ENCODE measurements around the gene VANGL1. TPM values are rescaled to one million over a fixed set of nuclear protein-coding genes. Genes with fewer than 3 reads are reported as not detected.
"Not testable (repeated sequence)": the region's sequence is repeated elsewhere in the genome, so short reads cannot be mapped to it uniquely, and the experiment has no call there.

VANGL1 gene
- 20.0 and 32.4 TPM in 2 replicates for total RNA-seq (2014; rRNA removed; shearing (Covaris generic))
- polyA plus RNA-seq (2015; cell fraction: cytosol; rRNA removed) = 14.7 and 19.0 TPM in 2 replicates
- 22.2 and 25.7 TPM in 2 replicates for polyA plus RNA-seq (2015; cell fraction: nucleus; rRNA removed)

DNA sequence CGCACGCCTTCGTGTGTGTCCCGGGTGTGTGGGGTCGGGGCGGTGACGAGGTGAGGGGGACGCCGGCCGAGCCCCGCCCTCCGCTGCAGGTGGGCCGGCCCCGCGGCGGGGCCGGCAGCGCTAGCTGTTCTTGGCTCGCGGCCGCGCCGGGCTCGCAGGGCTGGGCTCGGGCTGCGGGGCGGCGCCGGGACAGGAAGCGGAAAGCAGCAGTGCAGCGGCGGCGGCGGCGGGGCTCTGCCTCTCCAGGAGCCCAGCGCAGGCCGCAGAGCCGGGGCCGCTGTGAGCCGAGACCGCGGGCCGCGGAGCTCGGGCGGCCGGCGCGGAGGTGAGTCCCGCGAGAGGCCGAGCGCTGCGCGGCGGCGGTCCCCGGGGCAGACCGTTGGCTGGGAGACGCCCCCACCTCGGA lies at the start of gene VANGL1:
TSS of gene VANGL1 (plus strand) at position 209 of the 406 bp plus-strand sequence. CDS start 9,444 bp downstream, outside the sequence.
- peak; percentile 58 for DNase-seq (ENCODE audit: low read depth)

DNA sequence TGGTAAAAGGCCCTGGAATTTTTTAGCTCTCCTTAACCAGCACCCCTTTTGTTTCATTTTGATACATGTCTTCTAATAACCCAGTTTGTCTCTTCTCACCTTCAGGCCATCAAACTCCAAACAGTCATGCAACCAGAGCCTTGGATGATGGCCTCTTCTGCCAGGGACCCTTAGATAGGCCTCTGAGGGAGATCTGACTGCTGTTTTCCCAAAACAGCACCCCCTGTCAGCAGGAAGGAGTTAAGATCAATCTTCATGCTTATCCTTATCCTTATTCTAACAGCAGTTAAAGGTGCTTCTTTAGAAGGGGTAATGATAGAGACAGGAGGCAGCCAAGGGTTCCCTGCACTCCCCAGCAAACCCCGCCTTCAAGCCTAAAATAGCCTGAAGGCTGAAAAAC lies 49.5 kb upstream of the VANGL1 start:
- DNase-seq (ENCODE audit: low read depth) = no peak

DNA sequence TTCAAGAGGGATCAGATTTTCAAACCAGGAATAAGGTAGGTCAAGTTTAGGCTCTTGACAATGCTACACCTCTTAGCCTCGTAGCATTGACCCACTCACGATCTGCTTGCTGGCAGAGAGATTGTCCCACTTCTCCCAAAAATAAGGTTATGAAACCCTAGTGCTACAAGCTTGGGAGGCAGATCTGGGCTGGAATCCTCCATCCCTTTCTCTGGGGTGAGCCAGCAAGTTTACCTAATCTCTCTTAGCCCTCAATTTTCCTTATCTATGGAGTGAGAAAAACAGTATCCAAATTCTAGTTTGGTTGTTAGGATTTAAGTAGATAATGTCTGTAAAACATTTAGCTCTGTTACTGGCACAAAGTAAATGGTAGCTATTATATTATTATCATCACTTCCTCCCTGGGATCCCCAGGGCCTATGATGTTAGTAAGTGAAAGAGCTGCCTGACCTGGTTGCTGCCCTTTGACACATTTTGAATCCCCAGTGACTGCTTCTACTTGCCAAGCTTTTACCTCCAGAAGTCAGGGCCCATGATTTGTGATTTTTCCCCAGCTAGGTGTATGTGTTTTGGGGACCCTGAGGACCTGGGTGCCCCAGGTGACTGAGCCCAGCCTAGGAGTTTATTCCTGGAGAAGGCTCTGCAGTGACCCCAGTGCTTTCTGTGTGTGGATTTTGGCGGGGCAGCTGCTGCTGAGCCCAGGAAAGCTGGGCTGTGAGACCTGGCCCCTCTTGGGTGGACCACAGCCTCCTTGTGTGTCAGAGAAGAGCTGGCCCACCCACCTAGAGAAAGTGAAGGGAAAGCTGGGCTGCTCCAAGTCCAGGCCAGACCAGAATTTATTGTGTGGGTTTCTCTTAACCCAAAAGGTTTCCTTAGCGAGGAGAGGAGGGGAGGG lies 48.2 kb upstream of the VANGL1 start:
- no peak for DNase-seq (ENCODE audit: low read depth)

DNA sequence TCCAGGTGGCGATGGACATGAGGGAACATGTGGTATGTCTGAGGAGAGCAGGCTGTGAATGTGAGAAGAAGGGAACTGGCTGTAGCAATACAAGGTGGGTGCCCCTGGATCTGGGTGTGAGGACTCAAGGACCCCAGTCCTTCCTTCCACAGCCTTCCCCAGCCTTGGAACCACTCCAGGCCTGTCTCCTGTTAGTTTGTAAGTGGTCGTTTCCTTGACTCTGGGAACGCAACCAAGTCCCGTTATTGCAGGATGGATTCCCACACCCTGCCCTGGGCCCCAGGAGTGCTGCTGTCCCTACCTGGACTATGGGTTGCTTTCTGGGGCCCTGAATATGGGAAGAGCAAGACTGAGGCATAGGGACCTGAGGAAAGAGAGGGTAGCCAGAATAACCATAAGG lies 47.2 kb upstream of the VANGL1 start:
- no peak for DNase-seq (ENCODE audit: low read depth)

DNA sequence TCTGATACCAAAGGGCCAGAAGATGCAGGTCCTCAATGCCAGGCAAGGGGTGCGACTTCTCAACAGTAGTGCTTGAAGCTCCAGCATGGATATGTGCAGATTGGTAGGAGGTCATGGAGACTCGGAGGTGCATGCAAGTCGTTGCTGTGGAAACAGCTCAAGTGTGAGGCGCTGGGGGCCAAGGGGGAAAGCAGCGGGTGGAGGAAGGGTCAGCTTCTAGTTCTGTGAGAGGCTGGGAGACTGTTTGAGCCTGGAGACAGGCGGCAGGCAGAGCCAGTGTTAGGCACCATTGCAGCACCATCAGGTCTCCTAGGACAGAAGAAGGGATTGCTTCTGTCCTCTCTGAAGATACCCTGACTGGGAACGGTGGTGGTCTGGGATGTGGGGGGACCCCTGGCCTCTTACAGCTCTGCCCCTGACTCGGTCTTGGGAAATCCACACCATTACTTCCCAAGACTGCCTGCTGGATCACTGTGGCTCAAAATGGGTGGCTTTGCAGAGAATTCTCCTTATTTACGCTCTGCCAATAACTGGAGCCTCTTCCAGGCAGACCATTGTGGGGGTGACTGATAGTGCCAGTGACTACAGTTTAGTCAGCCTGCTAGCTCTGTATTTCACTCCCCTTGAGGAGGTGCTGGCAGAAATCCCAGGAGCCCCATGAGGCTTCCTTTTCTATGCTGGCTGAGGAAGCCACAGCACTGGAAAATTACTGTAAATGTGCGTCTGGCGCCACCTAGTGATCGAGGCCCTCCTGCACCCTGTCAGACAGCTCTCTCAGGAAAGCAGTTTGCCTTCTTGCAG lies 46.3 kb upstream of the VANGL1 start:
- peak; percentile 92 for DNase-seq (ENCODE audit: low read depth)

DNA sequence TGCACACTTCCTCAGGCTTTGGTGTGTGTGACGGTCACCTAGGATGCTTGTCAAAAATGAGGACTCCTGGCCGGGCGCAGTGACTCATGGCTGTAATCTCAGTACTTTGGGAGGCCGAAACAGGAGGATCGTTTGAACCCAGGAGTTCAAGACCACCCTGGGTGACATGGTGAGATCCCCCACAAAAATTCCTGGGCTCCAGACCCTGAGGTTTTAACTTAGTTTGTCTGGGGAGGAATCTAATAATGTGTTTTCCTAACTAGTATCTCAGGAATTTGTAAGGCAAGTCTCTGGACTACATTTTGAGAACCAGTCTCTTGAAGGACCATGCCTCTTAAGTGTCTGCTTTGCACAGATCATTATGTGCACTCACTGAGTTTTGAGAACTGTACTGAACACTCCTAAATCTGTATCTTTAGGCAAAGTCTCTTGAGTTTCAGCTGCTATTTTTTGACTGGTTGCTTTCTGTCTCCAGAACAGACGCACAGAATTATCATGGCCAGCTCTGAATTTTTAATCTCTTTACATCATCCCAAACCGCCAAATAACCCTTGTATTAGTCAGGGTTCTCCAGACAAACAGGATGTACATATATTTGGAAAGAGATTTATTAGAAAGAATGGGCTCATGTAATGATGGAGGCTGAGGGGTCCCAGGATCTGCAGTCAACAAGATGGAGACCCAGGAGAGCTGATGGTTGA lies 45.5 kb upstream of the VANGL1 start:
- DNase-seq (ENCODE audit: low read depth) = no peak

DNA sequence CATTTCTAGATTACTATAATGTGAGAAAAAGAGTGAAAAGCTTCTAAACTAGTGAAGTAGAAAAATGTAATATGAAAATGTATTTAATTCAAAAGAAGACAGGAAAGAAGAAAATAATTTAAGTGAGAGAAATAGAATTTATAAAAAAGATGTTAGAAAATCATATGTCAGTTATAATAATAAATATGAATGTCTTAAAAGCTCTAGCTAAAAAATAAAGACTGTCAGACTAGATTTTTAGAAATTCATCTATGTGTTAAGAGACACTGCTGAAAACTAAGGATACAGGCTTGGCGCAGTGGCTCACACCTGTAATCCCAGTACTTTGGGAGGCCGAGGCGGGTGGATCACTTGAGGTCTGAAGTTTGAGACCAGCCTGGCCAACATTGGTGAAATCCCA lies 37.3 kb upstream of the VANGL1 start:
- DNase-seq (ENCODE audit: low read depth) = no peak

DNA sequence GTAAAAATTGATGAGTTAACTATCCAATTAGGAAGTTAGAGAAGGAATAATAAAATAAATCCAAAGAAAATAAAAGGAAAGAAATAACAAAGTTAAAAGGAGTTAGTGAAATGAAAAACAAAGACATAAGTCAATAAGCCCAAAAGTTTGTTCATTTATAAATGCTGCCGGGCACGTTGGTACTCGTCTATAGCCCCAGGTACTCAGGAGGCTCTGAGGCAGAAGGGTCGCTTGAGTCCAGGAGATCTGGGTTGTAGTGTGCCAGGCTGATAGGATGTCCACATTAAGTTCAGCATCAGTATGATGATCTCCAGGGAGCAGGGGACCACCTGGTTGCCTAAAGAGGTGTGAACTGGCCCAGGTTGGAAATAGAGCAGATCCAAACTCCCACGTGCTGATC lies 35.5 kb upstream of the VANGL1 start:
- DNase-seq (ENCODE audit: low read depth) = no peak

DNA sequence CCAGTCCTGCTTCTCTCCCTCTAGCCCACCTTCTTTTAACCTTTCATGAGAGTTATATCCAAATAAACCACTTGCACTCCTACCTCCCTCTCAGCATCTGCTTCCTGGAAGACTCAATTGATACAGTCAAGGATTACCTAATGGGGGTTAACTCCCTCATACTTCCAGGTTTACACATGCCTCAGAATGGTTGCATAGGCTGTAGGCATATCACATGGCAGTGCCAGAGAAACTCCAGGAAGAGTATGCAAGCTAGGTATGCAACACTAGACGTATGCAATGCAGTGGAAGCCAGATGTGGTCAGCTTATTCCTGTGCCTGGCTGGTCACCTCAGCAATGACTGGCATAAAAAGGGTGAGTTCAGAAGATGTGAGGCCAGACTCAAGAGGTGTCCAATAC lies 32.7 kb upstream of the VANGL1 start:
- DNase-seq (ENCODE audit: low read depth) = no peak

DNA sequence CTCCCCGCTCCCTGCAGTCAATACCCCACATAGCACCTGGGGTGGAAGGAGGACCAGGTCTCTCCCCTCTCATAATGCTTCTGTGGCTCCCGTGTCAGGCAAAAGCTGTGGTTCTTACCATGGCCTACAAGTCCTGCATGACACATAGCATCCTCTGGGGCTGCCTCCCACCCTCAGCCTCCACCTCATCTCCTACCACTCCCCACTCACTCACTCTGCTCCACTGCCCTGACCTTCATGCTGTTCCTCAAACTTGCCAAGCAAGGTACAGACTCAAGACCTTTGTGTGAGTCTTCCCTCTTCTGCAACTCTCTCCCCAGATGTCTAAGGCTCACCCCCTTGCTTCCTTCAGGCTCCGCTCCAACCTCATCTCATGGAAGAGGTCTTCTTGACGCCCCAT lies 28.0 kb upstream of the VANGL1 start:
- no peak for DNase-seq (ENCODE audit: low read depth)

DNA sequence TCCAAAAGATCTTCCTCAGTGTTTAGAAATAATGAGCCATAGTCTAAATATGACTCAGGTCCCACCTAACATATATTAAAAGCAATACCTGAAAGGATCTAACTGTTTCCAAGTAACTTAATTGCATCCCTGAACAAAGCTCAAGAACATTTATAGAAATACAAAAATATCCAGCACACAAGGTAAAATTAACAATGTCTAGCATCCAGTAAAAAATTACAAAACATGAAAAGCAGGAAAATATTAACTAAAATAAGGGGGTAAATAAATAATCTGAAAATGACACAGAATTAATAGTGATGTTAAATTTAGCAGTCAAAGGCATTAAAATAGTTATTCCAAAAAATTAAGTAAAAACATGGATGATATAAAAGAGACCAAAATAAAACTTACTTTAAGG lies 21.3 kb upstream of the VANGL1 start:
- no peak for DNase-seq (ENCODE audit: low read depth)

DNA sequence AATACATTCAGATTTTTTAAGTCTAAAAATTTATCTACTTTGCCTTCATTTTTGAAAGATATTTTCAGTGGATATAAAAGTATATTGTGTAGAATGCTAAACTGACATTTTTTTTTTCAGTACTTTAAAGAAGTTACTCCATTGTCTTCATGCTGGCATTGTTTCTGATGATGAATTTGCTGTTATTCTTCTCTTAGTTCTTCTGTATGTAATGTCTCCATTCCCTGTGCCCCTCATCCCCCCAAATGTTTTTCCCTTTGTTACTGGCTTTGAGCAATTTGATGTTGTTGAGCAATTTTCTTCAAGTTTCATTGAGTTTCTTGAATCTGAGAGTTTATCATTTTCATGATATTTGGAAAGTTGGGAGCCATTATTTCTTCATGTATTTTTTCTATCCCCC lies 20.8 kb upstream of the VANGL1 start:
- DNase-seq (ENCODE audit: low read depth) = no peak

DNA sequence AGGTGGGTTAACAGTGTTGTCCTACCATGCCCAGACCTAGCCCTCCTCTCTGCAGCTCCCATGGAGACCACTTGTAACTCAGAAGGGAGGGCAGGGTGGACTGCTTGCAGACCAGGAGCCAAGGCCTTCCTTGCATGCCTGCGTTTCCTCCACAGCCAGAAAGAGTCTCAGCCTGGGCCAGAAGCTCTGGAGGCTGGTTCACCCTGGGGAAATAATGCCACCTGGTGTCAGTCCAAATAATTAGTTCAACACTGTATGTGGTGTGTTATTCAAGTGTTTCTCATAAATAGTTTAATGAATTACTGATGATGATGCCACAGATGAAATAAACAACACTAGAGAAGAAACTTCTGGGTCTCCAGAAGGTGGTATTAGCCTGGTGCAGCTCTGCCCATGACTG lies 16.9 kb upstream of the VANGL1 start:
- no peak for DNase-seq (ENCODE audit: low read depth)

DNA sequence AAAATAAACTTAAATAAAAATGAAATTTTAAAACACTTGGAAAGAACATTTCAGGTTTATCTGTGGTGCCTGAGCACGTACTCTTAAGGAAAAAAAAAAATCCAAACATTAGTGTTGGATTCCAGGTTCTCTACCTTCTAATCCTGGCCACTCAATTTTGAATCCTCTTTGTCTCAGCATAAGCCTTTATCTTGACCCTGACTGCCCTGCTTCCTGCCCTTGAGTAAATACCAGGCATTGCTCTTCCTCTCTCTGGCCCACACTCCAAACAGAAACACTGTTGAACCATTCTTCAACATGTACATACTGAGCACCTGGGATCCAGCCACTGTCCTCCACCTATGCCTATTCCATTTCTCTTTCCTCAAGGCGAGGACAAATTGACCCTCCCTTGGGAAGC lies 11.4 kb upstream of the VANGL1 start:
- DNase-seq (ENCODE audit: low read depth) = no peak

DNA sequence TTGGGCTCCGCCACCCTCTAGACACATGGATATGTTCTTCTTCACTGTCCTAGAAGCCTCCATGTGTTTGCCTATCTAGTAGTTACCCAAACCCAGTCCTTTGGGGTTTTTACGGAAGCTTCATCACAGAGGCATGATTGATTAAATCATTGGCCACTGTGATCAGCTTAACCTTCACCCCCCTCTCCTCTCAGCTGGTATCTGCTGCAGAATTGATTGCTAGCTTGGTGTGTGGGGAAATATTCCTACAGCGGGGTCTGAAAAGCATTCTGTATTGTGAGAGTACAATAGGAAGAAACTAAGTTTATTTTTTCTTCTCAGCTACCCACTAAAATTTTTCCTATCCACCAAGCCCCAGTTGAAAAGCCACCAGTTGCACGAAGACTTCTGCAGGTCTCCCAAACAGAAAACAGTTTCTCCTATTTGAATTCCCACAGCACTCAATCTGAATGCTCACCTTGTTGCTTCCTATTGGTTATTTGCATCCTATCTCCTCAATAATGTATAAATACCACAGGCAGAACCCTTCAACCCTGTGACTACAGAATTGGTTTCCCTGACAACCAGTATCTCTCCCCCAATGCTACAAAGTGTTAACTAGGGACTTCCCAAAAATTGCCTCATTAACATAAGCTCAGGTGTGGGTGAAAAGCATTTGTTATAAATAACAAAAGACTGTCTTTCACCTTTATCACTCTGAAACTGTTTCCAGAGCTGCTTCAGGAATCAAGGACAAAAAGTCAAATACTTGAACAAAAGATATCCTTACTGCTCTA lies 9.3 kb upstream of the VANGL1 start:
- DNase-seq (ENCODE audit: low read depth) = no peak

DNA sequence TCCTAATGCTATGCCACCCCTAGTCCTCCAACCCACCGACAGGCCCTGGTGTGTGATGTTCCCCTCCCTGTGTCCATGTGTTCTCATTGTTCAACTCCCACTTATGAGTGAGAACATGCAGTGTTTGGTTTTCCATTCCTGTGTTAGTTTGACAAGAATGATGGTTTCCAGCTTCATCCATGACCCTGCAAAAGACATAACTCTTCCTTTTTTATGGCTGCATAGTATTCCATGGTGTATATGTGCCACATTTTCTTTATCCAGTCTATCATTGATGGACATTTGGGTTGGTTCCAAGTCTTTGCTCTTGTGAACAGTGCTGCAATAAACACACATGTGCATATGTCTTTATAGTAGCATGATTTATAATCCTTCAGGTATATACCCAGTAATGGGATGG lies 8.2 kb upstream of the VANGL1 start:
- not testable (repeated sequence) for DNase-seq (ENCODE audit: low read depth)

DNA sequence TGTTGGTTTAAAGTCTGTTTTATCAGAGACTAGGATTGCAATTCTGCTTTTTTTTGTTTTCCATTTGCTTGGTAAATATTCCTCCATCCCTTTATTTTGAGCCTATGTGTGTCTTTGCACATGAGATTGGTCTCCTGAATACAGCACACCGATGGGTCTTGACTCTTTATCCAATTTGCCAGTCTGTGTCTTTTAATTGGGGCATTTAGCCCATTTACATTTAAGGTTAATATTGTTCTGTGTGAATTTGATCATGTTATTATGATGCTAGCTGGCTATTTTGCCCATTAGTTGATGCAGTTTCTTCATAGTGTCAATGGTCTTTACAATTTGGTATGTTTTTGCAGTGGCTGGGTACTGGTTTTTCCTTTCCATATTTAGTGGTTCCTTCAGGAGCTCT lies 4.5 kb upstream of the VANGL1 start:
- DNase-seq (ENCODE audit: low read depth) = not testable (repeated sequence)

DNA sequence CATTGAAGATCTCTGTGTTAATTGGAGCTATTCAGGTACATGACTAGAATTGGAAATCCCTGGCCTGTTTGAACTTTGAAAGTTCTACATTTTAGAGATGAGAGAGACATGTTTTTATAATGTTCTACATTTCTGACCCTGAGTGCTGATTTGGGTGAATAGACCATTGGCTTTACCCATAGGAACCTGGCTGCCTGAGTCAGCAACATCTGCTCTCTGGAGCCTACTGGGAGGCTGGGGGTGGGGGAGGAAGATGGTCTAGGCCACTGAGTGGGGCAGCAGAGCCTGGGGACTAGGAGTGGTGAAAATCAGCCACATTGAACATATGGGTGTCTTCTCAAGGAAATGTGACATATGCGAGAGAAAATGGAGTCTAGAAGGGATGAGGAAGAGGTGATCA lies 1.4 kb upstream of the VANGL1 start:
- DNase-seq (ENCODE audit: low read depth) = no peak

DNA sequence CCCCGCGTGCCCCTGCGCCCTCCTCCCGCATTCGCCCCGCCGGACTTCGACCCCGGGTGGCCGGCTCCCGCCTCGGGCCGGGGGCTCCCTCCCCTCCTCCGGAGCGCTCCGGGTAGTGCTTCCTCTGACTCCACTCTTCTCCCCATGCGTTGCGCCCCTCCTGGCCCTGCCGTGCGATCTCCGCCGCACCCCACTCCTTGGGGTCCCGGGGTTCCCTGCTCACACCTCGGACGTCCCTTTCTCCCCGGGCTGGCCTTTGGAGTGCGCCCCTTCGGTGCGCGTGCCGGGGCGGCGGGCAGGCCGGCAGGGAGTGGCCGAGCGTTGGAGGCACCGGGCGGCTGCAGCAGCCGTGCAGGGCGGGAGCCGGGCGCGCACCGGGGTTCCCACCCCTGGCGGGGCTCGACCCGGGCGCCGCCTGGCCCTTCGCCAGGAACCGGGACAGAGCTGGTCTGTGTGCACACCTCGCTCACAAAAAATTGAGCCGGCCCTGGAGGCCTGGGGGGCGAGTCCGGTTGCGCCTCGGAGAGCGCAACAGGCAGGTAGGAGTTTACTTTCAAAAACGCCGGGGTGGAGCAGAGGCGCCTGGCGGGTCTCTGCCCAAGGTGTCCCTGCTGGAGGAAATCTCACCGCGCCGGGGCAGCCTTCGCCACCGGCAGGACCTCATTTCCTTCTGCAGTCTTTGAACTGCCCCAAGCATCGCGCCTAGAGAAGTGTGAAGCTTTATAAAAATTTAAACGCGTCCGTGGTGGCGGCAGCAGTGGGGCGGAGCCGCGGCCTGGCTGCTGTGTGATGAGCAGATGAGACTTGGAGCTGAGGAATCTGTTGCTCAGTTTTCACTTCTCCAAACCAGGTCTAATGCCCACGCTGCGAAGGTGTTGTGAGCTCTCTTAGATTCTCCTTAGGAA lies 650 bp downstream of the VANGL1 start:
- peak; percentile 56 for DNase-seq (ENCODE audit: low read depth)

DNA sequence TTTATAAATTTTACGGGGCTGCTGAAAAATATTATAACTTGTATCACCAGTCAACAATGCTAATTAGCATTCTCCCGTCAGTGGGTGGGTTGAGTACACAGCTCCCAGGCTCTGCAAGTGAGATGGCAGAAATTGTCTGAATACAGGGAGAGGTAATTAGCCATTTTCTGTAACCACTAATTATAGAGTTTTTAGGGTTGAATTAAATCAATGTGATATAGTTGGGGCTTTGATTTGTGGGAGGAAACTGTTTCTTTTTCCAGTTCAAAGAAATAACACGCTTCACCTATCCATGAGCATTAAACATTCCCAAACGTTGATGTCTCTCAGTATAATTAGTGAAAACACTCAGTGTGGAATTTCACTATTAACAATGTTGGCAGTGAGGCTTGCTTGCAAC lies 1.5 kb downstream of the VANGL1 start:
- DNase-seq (ENCODE audit: low read depth) = no peak
